LoVo (cell line): Measurements from ENCODE around the gene HLCS.
A peak's percentile ranks its signal among the peaks of the same experiment; 100 is the strongest.

Source experiments
- DNase-seq: peaks from one replicate; pipeline ENCODE4 v3.0.0-alpha.2; 2016; ENCODE audit warnings: low spot score

HLCS gene

GRCh38 chr21:36985751-36986594, 19.5 kb upstream of the HLCS start:
- DNase-seq: no peak

- no peak for DNase-seq
These were observed 15.7 kb upstream of the HLCS start for GRCh38 chr21:36981977-36982700.

- DNase-seq: no peak
These were observed 14.6 kb upstream of the HLCS start for GRCh38 chr21:36981049-36981391.

GRCh38 chr21:36980280-36981048, 14.0 kb upstream of the HLCS start:
- DNase-seq: peak; percentile 54

- peak; percentile 77 for DNase-seq
These were observed 10.6 kb upstream of the HLCS start for GRCh38 chr21:36976882-36977651.

- no peak for DNase-seq
These were observed 9.9 kb upstream of the HLCS start for GRCh38 chr21:36976228-36976861.

GRCh38 chr21:36974851-36975192, 8.4 kb upstream of the HLCS start:
- no peak for DNase-seq

- DNase-seq: no peak
These were observed 7.7 kb upstream of the HLCS start for GRCh38 chr21:36973986-36974850.

- no peak for DNase-seq
These were observed 2.5 kb upstream of the HLCS start for GRCh38 chr21:36968976-36969375.

- DNase-seq: no peak
These were observed 1.9 kb upstream of the HLCS start for GRCh38 chr21:36968414-36968813.

GRCh38 chr21:36966821-36967768, 626 bp upstream of the HLCS start:
- DNase-seq: no peak

- DNase-seq: no peak
These were observed 776 bp downstream of the HLCS start for GRCh38 chr21:36965720-36966065.

- DNase-seq: peak; percentile 12
These were observed 1.4 kb downstream of the HLCS start for GRCh38 chr21:36964827-36965719.

GRCh38 chr21:36964398-36964797, 2.1 kb downstream of the HLCS start:
- no peak for DNase-seq

GRCh38 chr21:36962098-36962780, 4.2 kb downstream of the HLCS start:
- DNase-seq: no peak

- no peak for DNase-seq
These were observed 5.7 kb downstream of the HLCS start for GRCh38 chr21:36960676-36961284.

- DNase-seq: no peak
These were observed 7.2 kb downstream of the HLCS start for GRCh38 chr21:36959020-36959835.
